HG02588 (cell line): ENCODE results near the gene ZNF121.

Source experiments
- ATAC-seq: cut with Tn5 transposase; IDR thresholded peaks from one replicate; pipeline ENCODE4 v1.9.1; 2021; ENCODE audit warnings: mild to moderate bottlenecking, moderate library complexity; ENCODE audit not compliant: unreplicated experiment

ZNF121 gene

GRCh38 chr19:9538183-9539058, 45.9 kb downstream of the ZNF121 start, which contains the start of gene ZNF426:
TSS of gene ZNF426 (minus strand) at chr19:9538645. CDS start at chr19:9536232, 2,413 bp downstream.
- ATAC-seq = no peak

GRCh38 chr19:9535934-9536333, 48.4 kb downstream of the ZNF121 start:
- no peak for ATAC-seq

GRCh38 chr19:9531933-9532332, 52.4 kb downstream of the ZNF121 start:
- no peak for ATAC-seq

GRCh38 chr19:9528757-9529336, 55.5 kb downstream of the ZNF121 start:
- no peak for ATAC-seq

GRCh38 chr19:9523885-9524474, 60.3 kb downstream of the ZNF121 start:
- ATAC-seq = no peak
